ENCODE results near the gene HIC1.
A peak's percentile ranks its signal among the peaks of the same experiment; 100 is the strongest.

Gene HIC1

GRCh38 chr17:2019723-2020122, 35.2 kb upstream of the HIC1 start:
- H3K27ac Mint-ChIP-seq = peak overlapping the region in 1 of 2 donors; percentile 18
- peaks cover 6% of the 10 kb centered on the region for H3K36me3 Mint-ChIP-seq (ENCODE audit: insufficient read depth)
- peaks cover 47 to 48% of the 10 kb centered on the region in 2 donors for H3K27me3 Mint-ChIP-seq
- no peak overlapping the region for H3K4me3 Mint-ChIP-seq
- no peak for DNase-seq
- H3K9me3 Mint-ChIP-seq = no peaks in the 10 kb centered on the region
- peaks cover 0 to 8% of the 10 kb centered on the region in 2 donors for H3K4me1 Mint-ChIP-seq (ENCODE audit: low read depth in 2 of 2)
- ATAC-seq (replicated peaks) = no peak

- Mint-ChIP-seq H3K4me3 (no peak overlapping the region), H3K4me1 (ENCODE audit: low read depth in 2 of 2) (peaks cover under 1 to 9% of the 10 kb centered on the region in 2 donors), H3K9me3 (no peaks in the 10 kb centered on the region), H3K27me3 (peaks cover 39 to 41% of the 10 kb centered on the region in 2 donors), H3K36me3 (ENCODE audit: insufficient read depth) (peaks cover 8% of the 10 kb centered on the region), H3K27ac (no peak overlapping the region)
- no peak for DNase-seq
- no peak for ATAC-seq (replicated peaks)
Measured at GRCh38 chr17:2020721-2021120, 34.2 kb upstream of the HIC1 start.

- Mint-ChIP-seq H3K9me3 (no peaks in the 10 kb centered on the region), H3K36me3 (ENCODE audit: insufficient read depth) (peaks cover 11% of the 10 kb centered on the region), H3K27ac (no peak overlapping the region), H3K4me3 (peak overlapping the region in 1 of 2 donors; percentile 66), H3K4me1 (ENCODE audit: low read depth in 2 of 2) (peaks cover 7 to 16% of the 10 kb centered on the region in 2 donors), H3K27me3 (peaks cover 34 to 56% of the 10 kb centered on the region in 2 donors)
- no peak for DNase-seq
- ATAC-seq (replicated peaks) = peak; percentile 16
Measured at GRCh38 chr17:2022647-2023240, 32.2 kb upstream of the HIC1 start.

GRCh38 chr17:2023256-2023655, 31.6 kb upstream of the HIC1 start:
- Mint-ChIP-seq H3K27ac (no peak overlapping the region), H3K36me3 (ENCODE audit: insufficient read depth) (peaks cover 11% of the 10 kb centered on the region), H3K4me1 (ENCODE audit: low read depth in 2 of 2) (peaks cover 7 to 14% of the 10 kb centered on the region in 2 donors), H3K27me3 (peaks cover 31 to 56% of the 10 kb centered on the region in 2 donors), H3K9me3 (no peaks in the 10 kb centered on the region), H3K4me3 (peak overlapping the region; percentile 58 to 66)
- ATAC-seq (replicated peaks) (no peak), DNase-seq (no peak)

GRCh38 chr17:2023692-2024571, 31.0 kb upstream of the HIC1 start:
- peaks cover 27 to 56% of the 10 kb centered on the region in 2 donors for H3K27me3 Mint-ChIP-seq
- no peaks in the 10 kb centered on the region for H3K9me3 Mint-ChIP-seq
- peak overlapping the region in 1 of 2 donors; percentile 23 for H3K27ac Mint-ChIP-seq
- H3K4me3 Mint-ChIP-seq = peak overlapping the region; percentile 65 to 79
- peak in 2 of 3 experiments; percentile 44 to 48 for DNase-seq
- ATAC-seq (replicated peaks) = peak; percentile 52
- H3K36me3 Mint-ChIP-seq (ENCODE audit: insufficient read depth) = peaks cover 11% of the 10 kb centered on the region
- H3K4me1 Mint-ChIP-seq (ENCODE audit: low read depth in 2 of 2) = peaks cover 9 to 15% of the 10 kb centered on the region in 2 donors

- Mint-ChIP-seq H3K36me3 (ENCODE audit: insufficient read depth) (peaks cover 13% of the 10 kb centered on the region), H3K9me3 (no peaks in the 10 kb centered on the region), H3K27me3 (peaks cover 19 to 51% of the 10 kb centered on the region in 2 donors), H3K4me3 (peak overlapping the region; percentile 79 to 81), H3K4me1 (ENCODE audit: low read depth in 2 of 2) (peaks cover 9 to 18% of the 10 kb centered on the region in 2 donors), H3K27ac (peak overlapping the region in 1 of 2 donors; percentile 23)
- no peak for DNase-seq
- ATAC-seq (replicated peaks) = peak; percentile 4
Measured at GRCh38 chr17:2024572-2025219, 30.2 kb upstream of the HIC1 start.

GRCh38 chr17:2025220-2025621, 29.7 kb upstream of the HIC1 start, which contains the start of gene RTN4RL1:
RTN4RL1 (minus strand) TSS chr17:2025334; CDS start chr17:2024865, 469 bp downstream.
- peak within 1 kb of the TSS; percentile 79 to 81 for H3K4me3 Mint-ChIP-seq
- H3K9me3 Mint-ChIP-seq = no peaks in the 10 kb centered on the region
- H3K27me3 Mint-ChIP-seq = peaks cover 14 to 46% of the 10 kb centered on the region in 2 donors
- ATAC-seq (replicated peaks) = peak; percentile 43
- peaks cover 15% of the 10 kb centered on the region for H3K36me3 Mint-ChIP-seq (ENCODE audit: insufficient read depth)
- DNase-seq = peak; percentile 50 to 62 (median 56)
- peaks cover 12 to 21% of the 10 kb centered on the region in 2 donors for H3K4me1 Mint-ChIP-seq (ENCODE audit: low read depth in 2 of 2)
- H3K27ac Mint-ChIP-seq = peak within 1 kb of the TSS in 1 of 2 donors; percentile 23

GRCh38 chr17:2025622-2026309, 29.1 kb upstream of the HIC1 start:
- Mint-ChIP-seq H3K27ac (no peak overlapping the region), H3K27me3 (peaks cover 14 to 44% of the 10 kb centered on the region in 2 donors)
- DNase-seq = no peak

GRCh38 chr17:2027528-2028233, 27.2 kb upstream of the HIC1 start:
- H3K4me3 Mint-ChIP-seq = no peak overlapping the region
- DNase-seq = no peak
- no peak overlapping the region for H3K27ac Mint-ChIP-seq
- ATAC-seq (replicated peaks) = no peak
- H3K4me1 Mint-ChIP-seq (ENCODE audit: low read depth in 2 of 2) = peaks cover 21 to 29% of the 10 kb centered on the region in 2 donors
- peaks cover 15% of the 10 kb centered on the region for H3K36me3 Mint-ChIP-seq (ENCODE audit: insufficient read depth)
- no peaks in the 10 kb centered on the region for H3K9me3 Mint-ChIP-seq
- H3K27me3 Mint-ChIP-seq = peaks cover 14 to 39% of the 10 kb centered on the region in 2 donors

More at GRCh38 chr17:2025622-2026309, 29.1 kb upstream of the HIC1 start:
- Mint-ChIP-seq H3K4me1 (ENCODE audit: low read depth in 2 of 2) (peaks cover 17 to 27% of the 10 kb centered on the region in 2 donors), H3K36me3 (ENCODE audit: insufficient read depth) (peaks cover 15% of the 10 kb centered on the region), H3K4me3 (peak overlapping the region; percentile 79 to 81), H3K9me3 (no peaks in the 10 kb centered on the region)
- no peak for ATAC-seq (replicated peaks)

GRCh38 chr17:2028234-2028614, 26.7 kb upstream of the HIC1 start:
- Mint-ChIP-seq H3K27ac (no peak overlapping the region), H3K36me3 (ENCODE audit: insufficient read depth) (peaks cover 18% of the 10 kb centered on the region), H3K27me3 (peaks cover 14 to 39% of the 10 kb centered on the region in 2 donors), H3K9me3 (no peaks in the 10 kb centered on the region), H3K4me3 (peak overlapping the region in 1 of 2 donors; percentile 40), H3K4me1 (ENCODE audit: low read depth in 2 of 2) (peaks cover 21 to 28% of the 10 kb centered on the region in 2 donors)
- DNase-seq (no peak), ATAC-seq (replicated peaks) (no peak)

GRCh38 chr17:2028737-2029136, 26.2 kb upstream of the HIC1 start:
- peaks cover 15% of the 10 kb centered on the region for H3K36me3 Mint-ChIP-seq (ENCODE audit: insufficient read depth)
- ATAC-seq (replicated peaks) (no peak), DNase-seq (no peak)
- no peak overlapping the region for H3K27ac Mint-ChIP-seq
- H3K4me3 Mint-ChIP-seq = peak overlapping the region; percentile 40 to 55
- no peaks in the 10 kb centered on the region for H3K9me3 Mint-ChIP-seq
- peaks cover 21 to 26% of the 10 kb centered on the region in 2 donors for H3K4me1 Mint-ChIP-seq (ENCODE audit: low read depth in 2 of 2)
- peaks cover 14 to 39% of the 10 kb centered on the region in 2 donors for H3K27me3 Mint-ChIP-seq
